Hippocampal formation (tissue), 2 donors: Measurements from ENCODE around the gene TBC1D17.

Source experiments
- DNase-seq, 2 donors: peaks; one replicate each; lab custom pipeline; 2025; lab: John Stamatoyannopoulos, UW

TBC1D17 gene

DNA sequence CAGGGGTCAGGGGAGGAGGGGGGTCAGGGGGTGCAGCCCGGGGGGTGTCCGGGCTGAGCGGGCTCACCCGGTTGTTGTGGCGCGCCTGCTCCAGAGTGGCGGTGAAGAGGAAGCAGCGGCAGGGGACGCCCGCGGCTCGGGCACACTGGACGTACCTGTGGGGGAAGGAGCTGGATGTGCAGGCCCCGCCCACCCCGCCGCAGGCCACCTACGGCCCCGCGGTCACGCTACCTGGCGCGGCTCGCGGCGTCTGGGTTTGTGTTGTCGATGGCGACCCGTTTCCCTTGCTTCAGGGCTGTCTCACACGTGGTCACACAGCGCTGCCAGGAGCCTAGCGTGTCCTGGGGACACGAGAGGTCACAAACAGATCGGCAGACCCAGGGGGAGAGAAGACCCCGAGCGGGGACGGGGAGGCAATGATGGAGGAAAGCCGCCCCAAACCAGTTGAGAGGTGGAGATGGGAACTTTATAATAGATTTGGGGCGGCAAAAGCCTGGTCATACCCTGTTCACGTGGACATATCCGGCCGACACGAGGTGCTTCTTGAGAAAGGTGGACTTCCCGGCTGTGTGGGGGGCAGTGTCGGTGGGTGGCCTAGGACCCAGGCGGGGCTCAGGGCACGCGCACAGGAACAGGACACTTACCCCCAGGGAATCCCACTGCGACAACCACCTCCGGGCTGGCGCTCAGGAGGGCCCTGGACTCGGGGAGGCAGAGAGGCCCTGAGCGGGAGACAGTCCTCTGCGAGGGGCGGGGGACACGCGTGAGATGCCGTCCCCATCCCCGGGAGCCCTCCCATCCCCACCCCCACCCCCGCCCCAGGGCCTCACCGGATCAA, 15.7 kb upstream of the TBC1D17 start:
- DNase-seq: no peak

GRCh38 chr19:49862391-49863253, 14.9 kb upstream of the TBC1D17 start:
- DNase-seq: no peak

DNA sequence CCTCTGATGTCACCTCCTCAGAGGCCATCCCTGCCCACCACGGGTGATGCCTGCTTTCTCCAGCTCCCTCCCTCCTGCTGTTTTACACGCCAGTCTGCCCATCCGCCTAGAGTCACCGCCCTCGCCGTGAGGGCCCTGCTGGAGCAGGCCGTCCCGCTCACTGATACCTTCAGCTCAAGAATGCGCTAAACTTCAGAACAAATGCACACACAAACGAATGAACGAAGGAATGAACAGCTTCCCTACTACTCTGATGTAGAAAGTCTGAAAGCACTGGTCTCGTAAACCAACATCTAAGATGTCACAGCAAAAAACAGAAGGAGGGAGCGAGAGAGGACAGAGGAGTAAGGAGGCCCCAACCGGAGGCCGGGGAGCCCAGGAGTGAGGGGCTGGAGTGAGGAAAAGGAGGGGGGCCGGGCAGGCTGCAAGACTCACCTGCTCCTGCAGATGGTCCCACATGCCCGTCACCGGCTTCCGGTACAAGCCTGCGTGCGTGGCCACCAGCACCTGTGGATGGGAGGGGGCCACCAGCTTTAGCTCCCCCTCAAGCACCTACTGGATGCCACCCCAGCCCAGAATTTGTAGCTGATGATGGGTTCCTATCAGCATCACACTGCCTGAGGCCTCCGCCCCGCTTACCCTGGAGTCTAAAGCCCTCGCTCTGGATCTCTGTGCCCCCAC, 14.1 kb upstream of the TBC1D17 start:
- DNase-seq: no peak

- no peak for DNase-seq
These were observed 13.6 kb upstream of the TBC1D17 start for GRCh38 chr19:49863935-49864320.

GRCh38 chr19:49864890-49865289, 12.6 kb upstream of the TBC1D17 start:
- no peak for DNase-seq

DNA sequence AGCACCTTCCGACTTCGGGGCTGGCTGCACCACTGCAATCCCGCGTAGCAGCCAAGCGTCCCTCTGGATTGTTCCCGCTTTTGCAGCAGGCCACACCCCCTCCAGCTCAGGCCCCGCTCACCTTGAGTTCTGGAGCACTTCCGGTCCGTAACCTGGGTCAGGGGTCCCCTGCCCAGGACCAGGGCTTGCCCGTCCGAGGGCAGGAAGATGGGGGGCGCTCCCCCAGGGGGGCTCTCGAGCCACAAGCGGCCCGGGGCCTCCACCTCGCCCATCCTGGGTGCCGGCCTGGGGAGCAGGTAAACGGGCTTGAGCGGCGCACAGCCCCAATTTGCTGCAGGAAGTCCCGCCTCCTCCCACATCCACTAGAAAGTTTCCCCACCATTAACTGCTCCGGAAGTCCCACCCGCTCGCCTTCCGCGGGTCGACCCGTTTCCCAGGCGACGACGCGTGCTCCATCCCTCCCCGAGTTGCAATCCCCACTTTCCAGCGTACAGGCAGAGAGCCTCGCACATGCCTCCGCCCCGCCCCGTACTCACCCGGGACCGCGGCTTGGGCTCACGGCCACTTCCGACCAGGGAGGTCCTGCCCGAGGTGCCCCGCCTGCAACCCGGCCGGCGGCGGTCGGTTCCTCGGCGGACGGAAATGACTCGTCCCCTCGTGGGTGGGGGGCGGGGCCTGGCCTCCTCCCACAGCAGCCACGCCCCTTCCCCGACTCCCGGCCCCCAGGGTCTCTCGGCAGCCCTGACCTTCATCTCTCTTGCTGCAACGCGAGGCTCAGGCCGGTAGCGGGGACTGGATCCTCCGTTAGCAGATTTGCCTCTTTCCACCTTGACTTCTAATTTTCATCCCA, 10.3 kb upstream of the TBC1D17 start, which contains the start of gene PNKP:
Gene PNKP (minus strand): TSS at position 644 of the 850 bp plus-strand sequence. CDS start 372 bp downstream, at position 272.
- DNase-seq: peak; percentile 83 to 94

GRCh38 chr19:49869009-49869483, 8.5 kb upstream of the TBC1D17 start:
- no peak for DNase-seq

GRCh38 chr19:49869484-49870308, 7.8 kb upstream of the TBC1D17 start:
- peak; percentile 97 to 100 for DNase-seq

DNA sequence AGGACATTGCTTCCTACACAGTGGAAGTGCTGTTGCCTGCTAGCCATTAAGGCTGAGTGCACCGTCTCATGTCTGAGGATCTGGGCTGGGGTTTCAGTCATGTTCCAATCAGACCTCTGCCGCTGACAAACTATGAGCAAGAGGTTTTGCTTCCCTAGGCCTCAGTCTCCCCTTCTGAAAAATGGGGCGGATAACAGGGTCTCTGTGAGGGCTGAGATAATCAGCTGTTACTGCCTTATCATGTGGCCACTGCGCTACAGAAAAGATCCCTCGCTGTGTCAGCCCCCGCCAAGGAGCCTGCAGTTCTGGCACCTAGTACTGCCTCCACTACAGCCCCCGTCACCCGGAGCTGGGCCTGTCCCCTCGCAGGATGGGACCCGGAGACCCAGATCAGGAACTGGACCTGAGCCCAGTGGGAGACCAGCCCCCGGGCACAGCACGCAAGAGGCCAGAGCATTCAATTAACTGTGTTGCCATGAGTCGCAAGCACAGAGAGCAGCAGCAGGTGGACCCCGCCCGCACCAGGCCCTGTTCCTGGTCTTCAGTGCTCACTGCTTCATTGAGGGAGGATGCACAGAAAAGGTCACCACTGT, 7.1 kb upstream of the TBC1D17 start:
- DNase-seq: no peak

DNA sequence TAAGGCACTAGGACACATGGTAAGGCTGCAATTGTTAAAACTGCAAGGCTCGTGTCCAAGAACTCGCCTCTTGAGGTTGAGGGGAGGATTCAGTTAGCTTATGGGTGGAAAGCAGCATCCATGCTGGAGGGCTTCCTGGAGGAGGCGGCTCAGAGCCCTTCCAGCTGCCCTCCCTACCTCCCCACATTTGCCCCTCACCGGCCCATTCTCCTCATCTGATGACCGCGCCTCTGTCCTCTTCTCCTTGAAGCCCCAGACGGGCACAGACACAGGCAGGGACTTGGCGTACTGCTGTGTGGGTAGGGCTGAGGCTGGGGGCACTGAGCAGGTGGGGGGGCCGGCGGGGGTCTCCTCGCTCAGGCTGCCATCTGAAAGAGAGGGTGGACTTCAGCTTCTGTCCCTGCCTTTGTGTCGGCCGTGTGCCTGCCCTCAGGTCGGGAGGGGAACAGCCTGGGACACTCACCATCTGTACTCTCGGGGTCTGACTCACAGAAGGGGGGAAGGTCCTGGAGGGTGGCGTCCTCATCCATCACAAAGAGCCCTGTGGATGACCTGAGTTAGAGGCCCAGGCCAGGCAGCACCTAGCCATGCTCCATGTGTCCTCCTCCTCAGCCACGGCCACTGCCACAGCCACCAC, 6.0 kb upstream of the TBC1D17 start:
- no peak for DNase-seq

DNA sequence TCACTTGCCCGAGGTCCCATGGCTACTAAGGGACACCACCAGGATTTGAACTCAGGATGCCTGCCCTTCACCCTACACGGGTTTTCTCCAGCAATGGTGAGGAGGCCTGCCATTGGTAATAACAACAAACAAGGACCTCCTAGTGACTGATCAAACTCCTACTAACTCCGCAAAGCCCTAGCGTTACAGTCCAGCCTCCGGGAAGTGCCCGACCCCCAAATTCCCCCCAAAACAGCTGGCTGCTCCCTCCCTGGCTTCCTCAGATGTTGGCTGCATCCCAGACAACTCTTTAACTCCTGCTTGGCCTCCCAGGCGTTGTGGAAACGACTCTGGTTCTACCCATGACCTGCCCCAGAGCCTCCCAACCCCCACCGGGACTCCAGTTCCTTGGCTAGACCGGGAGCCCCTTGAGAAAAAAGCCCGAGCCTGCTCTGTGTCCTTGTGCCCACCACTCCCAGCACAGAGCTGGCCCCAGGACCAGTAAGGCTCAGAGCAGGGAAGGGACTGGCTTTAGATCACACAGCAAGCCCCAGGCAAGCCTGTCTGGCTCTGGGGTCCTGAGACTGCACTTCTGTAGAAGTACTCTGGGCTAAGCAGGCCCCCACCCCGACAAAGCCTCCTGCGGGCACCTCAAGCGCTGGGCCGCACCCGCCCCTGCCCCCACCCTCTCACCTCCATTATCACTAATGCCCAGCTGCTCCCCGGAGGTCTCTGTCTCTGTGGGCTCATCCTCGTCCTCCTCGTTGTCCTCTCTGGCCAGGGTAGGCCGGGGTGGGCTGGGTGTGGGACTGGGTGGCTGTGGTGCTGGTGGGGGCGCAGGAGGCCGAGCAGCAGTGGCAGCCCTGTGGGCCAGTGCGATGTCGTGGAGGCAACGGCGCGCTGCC, 5.0 kb upstream of the TBC1D17 start:
- no peak for DNase-seq

DNA sequence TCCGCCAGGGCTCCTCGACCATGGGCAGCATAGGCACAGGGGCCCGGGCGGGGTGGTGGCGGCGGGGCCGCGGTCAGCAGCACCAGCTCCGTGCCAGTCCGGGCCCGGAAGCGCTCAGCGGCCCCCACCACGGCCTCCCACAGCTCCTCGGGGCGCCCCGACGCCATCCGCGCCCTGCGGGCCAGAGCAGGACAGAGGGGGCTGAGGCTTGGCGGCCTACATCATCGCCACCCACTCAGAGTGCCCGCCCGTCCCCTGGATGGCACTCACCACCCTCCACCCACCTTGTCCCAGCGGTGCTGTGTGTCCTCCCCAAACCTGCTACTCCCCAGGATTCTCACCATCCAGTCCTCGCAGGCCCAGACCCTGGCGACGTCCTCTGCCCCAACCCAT, 4.4 kb upstream of the TBC1D17 start:
- no peak for DNase-seq

DNA sequence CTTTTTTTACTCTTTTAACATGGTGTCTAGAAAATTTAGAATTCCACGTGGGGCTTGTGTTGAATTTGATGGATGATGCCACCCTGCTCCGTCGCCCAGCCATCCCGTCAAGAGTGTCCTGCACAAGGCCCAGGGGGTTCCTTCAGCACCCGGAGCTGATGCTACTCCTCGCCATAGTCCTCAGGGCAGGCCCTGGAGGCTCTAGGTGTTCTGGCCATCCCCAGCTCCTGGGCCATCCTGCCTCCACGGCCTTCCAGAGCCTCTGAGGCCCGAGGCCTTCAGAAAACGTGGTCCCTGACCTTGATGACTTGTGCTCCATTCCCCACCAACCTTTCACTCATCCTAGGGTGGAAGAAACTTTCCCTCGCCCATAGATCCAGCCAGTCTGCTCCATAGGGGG, 3.7 kb upstream of the TBC1D17 start:
- no peak for DNase-seq

DNA sequence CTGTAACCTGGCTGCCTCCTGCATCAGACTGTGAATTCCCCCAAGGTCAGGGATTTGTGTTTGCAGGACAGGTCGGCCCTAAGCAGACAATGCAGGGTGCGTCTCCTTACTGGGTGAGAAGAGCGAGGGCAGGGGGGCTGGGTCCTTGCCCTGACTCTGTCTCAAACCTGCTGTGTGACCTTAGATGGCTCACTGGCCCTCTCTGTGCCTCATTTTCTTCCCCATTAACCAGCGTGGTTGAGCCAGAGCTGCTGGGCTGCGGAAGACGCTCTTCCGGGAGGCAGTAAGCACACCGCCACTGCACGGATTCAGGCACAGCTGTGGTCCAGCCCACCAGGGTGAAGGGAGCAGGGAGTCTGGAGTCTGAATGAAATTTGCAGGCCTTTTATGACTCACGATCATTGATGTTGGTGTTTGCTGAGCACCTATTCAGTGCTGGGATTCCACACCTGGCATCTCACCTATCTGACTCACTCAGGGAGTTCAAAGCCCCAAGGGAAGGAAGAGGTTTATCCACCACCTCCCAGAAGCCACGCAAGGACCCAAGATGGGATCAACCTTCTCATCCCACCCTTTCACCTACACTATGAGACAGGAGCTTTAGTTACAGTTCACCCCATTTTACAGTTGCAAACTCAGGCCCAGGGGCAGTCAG, 2.9 kb upstream of the TBC1D17 start:
- no peak for DNase-seq

DNA sequence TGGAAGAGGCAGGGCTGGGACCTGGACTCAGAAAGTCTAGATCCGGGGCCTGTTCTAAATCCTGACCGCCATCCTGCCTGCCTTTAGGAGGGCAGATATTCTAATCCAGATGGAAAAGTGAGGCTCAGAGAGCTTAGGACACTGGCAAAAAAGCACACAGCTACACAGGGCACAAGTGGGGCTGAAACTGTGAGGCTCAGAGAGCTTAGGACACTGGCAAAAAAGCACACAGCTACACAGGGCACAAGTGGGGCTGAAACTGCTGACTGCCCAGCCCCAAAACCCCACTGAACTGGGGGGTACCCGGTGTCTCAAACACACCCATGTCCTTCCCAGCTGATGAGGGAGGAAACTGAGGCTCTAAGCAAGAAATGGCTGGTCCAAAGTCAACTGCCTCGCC, 2.3 kb upstream of the TBC1D17 start:
- DNase-seq: no peak

GRCh38 chr19:49875857-49876421, 1.6 kb upstream of the TBC1D17 start:
- DNase-seq: peak in 1 of 2 donors; percentile 75

- DNase-seq: peak; percentile 97 to 99
These were observed 981 bp upstream of the TBC1D17 start for GRCh38 chr19:49876422-49877019.
